Renal cortical epithelial cell (primary cell): Measurements from ENCODE around the gene ZNRF3. TPM values are rescaled to one million over a fixed set of nuclear protein-coding genes. Genes with fewer than 3 reads are reported as not detected.
A peak's percentile ranks its signal among the peaks of the same experiment; 100 is the strongest.
"Not testable (repeated sequence)": the region's sequence is repeated elsewhere in the genome, so short reads cannot be mapped to it uniquely, and the experiment has no call there.

Experiments used
- DNase-seq: peaks from one replicate; pipeline ENCODE4 v3.0.0-alpha.2; 2011; ENCODE audit warnings: low read depth
- total RNA-seq: library from RNA; depleted of rRNA; stranded (reverse); fragments of >200 nt; gene quantifications from 2 replicates; pipeline ENCODE4 v1.2.3, GENCODE V29; 2014

ZNRF3 gene
- total RNA-seq, 1 donor from 2014 or later: 26.9 TPM

GRCh38 chr22:29065468-29066190 lies 182.3 kb downstream of the ZNRF3 start:
- no peak for DNase-seq

- DNase-seq: no peak
Observed at GRCh38 chr22:29069463-29069862, 186.1 kb downstream of the ZNRF3 start.

GRCh38 chr22:29070490-29070889 lies 187.1 kb downstream of the ZNRF3 start:
- no peak for DNase-seq

GRCh38 chr22:29071261-29072045 lies 188.1 kb downstream of the ZNRF3 start:
- no peak for DNase-seq

- DNase-seq: peak; percentile 43
Observed at GRCh38 chr22:29072193-29072978, 189.0 kb downstream of the ZNRF3 start.

GRCh38 chr22:29072979-29073617 lies 189.7 kb downstream of the ZNRF3 start, which contains the start of gene KREMEN1:
KREMEN1 (plus strand) TSS chr22:29073035; CDS start chr22:29073131, 96 bp downstream.
- no peak for DNase-seq

GRCh38 chr22:29073618-29074275 lies 190.4 kb downstream of the ZNRF3 start:
- DNase-seq: no peak

- no peak for DNase-seq
Observed at GRCh38 chr22:29074276-29074772, 191.0 kb downstream of the ZNRF3 start.

- DNase-seq: no peak
Observed at GRCh38 chr22:29078036-29078868, 194.9 kb downstream of the ZNRF3 start.

GRCh38 chr22:29078869-29079207 lies 195.5 kb downstream of the ZNRF3 start:
- DNase-seq: no peak

GRCh38 chr22:29079218-29079901 lies 196.0 kb downstream of the ZNRF3 start:
- peak; percentile 25 for DNase-seq

- peak; percentile 62 for DNase-seq
Observed at GRCh38 chr22:29080106-29080975, 197.0 kb downstream of the ZNRF3 start.

GRCh38 chr22:29081517-29082236 lies 198.3 kb downstream of the ZNRF3 start:
- no peak for DNase-seq

GRCh38 chr22:29082826-29083545 lies 199.6 kb downstream of the ZNRF3 start:
- DNase-seq: no peak

GRCh38 chr22:29083576-29083932 lies 200.2 kb downstream of the ZNRF3 start:
- not testable (repeated sequence) for DNase-seq

- DNase-seq: no peak
Observed at GRCh38 chr22:29083933-29084591, 200.7 kb downstream of the ZNRF3 start.

- DNase-seq: no peak
Observed at GRCh38 chr22:29087012-29087411, 203.6 kb downstream of the ZNRF3 start.
